Tibial artery (tissue), 4 donors: ENCODE measurements around the gene PAX5.

ENCODE experiments used
- DNase-seq, 2 donors: peaks; one replicate each; pipeline ENCODE4 v3.0.0-alpha.2; 2019
- H3K27ac ChIP-seq, 2 donors: fragments of 200-600 bp; sonication (generic) in 1 of 2; 1 replicate in 1 of 2; 2 replicates in 1 of 2; pipeline ENCODE4 v1.5.1; 2018 to 2019; ENCODE audit warnings: mild to moderate bottlenecking in 1 of 2
- H3K27me3 ChIP-seq, 2 donors: fragments of 200-600 bp; sonication (generic) in 1 of 2; one replicate each; pipeline versions ENCODE4 v1.5.1 to v1.6.0; 2016 to 2019
- H3K36me3 ChIP-seq, 3 donors: fragments of 200-600 bp; sonication (generic) in 2 of 3; one replicate each; pipeline ENCODE4 v1.5.1; 2016 to 2019; ENCODE audit warnings: mild to moderate bottlenecking in 2 of 3
- H3K4me1 ChIP-seq, 4 donors: fragments of 200-600 bp; sonication (generic) in 2 of 4; 1 replicate in 3 of 4; 2 replicates in 1 of 4; pipeline ENCODE4 v1.5.1; 2016 to 2019
- H3K4me3 ChIP-seq, 2 donors: fragments of 200-600 bp; sonication (generic) in 1 of 2; 1 replicate in 1 of 2; 2 replicates in 1 of 2; pipeline ENCODE4 v1.5.1; 2018 to 2019; ENCODE audit warnings: mild to moderate bottlenecking in 2 of 2
- H3K9me3 ChIP-seq, 3 donors: fragments of 200-600 bp; sonication (generic) in 1 of 3; one replicate each; pipeline ENCODE4 v1.5.1; 2016 to 2019
- intact Hi-C: fragments of 100-400 bp; cut with DNase I; formaldehyde crosslinking; loops from one replicate; pipeline ENCODE4 v1.15.0; 2023; ENCODE audit warnings: low total_unique reads
- TF ChIP-seq, protein P1 (sequence below), 2 experiments: fragments of 200-600 bp in 1 of 2; fragments of 450-650 bp in 1 of 2; IDR thresholded peaks; one replicate each; pipeline ENCODE4 v1.5.1; 2017 to 2019; ENCODE audit warnings: antibody characterized with exemption in 2 of 2, mild to moderate bottlenecking in 1 of 2, moderate library complexity in 1 of 2

Gene PAX5

DNA sequence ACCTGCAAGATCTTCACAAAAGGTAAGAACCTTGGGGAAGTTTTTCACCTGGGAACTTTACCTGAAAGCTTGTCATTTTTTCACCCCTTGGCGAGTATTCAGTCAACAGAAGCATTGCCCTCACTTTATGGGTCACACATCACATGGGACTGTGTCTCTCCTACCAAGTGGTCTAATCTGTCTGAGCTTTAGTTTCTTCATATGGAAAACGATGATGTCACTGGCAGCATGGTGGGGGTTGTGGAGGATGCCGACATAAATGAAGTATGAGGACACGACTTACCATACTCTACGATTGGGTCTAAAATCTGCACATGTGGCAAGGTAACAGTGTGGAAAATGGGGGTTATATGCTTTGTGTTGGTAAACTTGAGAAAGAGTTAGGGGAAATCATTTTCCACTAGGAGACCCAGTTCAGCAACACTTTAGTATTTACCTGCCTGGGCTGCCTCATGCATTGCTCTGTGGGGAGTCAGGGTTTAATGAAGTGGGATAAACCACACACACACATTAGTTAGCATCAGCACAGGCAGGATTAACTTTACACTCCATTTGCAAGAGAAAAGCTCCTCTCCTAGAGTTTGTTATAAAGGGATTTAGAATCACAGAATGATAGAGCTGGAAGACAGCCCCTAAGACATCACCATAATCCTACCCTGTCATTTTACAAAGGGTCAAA is 19.8 kb upstream of the PAX5 start:
- peaks cover 0 to 23% of the 10 kb centered on the region in 2 donors for H3K27me3 ChIP-seq
- intact Hi-C loops = no loop called here
- H3K36me3 ChIP-seq = no peaks in the 10 kb centered on the region
- no peak for DNase-seq
- H3K9me3 ChIP-seq = no peaks in the 10 kb centered on the region
- no peaks in the 10 kb centered on the region for H3K4me1 ChIP-seq
- H3K4me3 ChIP-seq = no peak overlapping the region
- no peak overlapping the region for H3K27ac ChIP-seq
- TF ChIP-seq, protein P1, sequence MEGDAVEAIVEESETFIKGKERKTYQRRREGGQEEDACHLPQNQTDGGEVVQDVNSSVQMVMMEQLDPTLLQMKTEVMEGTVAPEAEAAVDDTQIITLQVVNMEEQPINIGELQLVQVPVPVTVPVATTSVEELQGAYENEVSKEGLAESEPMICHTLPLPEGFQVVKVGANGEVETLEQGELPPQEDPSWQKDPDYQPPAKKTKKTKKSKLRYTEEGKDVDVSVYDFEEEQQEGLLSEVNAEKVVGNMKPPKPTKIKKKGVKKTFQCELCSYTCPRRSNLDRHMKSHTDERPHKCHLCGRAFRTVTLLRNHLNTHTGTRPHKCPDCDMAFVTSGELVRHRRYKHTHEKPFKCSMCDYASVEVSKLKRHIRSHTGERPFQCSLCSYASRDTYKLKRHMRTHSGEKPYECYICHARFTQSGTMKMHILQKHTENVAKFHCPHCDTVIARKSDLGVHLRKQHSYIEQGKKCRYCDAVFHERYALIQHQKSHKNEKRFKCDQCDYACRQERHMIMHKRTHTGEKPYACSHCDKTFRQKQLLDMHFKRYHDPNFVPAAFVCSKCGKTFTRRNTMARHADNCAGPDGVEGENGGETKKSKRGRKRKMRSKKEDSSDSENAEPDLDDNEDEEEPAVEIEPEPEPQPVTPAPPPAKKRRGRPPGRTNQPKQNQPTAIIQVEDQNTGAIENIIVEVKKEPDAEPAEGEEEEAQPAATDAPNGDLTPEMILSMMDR (IDR thresholded peaks at IDR 0.05) = no peak

DNA sequence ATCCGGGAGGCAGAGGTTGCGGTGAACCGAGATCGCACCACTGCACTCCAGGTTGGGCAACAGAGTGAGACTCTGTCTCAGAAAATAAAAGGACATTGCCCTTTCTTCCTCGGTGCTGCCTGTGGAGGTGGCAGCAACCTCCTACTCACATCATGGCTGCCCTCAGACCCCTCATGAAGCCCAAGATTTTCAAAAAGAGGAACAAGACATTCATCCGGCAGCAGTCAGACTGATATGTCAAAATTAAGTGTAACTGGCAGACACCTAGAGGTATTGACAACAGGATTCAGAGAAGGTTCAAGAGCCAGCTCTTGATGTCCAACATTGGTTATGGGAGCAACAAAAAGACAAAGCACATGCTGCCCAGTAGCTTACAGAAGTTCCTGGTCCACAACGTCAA is 12.6 kb upstream of the PAX5 start:
- no peak overlapping the region for H3K4me3 ChIP-seq
- no peaks in the 10 kb centered on the region for H3K36me3 ChIP-seq
- H3K27me3 ChIP-seq = peaks cover 0 to 46% of the 10 kb centered on the region in 2 donors
- DNase-seq = no peak
- no peak overlapping the region for H3K27ac ChIP-seq
- intact Hi-C loops = no loop called here
- no peaks in the 10 kb centered on the region for H3K4me1 ChIP-seq
- H3K9me3 ChIP-seq = no peaks in the 10 kb centered on the region
- TF ChIP-seq, protein P1 (IDR thresholded peaks at IDR 0.05) = no peak

DNA sequence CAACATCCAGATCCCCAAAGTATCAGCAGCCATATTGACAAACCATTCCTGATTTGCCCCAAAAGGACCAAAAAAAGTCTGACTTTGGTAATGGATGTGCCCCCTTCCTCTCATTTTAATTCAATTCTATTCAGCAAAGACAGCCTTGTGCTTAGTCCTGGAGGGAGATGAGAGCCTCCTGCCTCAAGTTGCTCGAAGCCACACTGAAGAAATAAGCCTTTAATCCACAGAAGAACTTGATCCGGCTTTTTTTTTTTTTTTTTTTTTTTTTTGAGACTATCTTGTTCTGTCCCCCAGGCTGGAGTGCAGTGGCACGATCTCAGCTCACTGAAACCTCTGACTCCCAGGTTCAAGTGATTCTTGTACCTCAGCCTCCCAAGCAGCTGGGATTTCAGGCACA is 8.4 kb upstream of the PAX5 start:
- intact Hi-C loops = no loop called here
- Histone ChIP-seq H3K4me1 (peaks cover 0 to 9% (median 7%) of the 10 kb centered on the region in 4 donors), H3K36me3 (no peaks in the 10 kb centered on the region), H3K27ac (no peak overlapping the region), H3K27me3 (peaks cover 0 to 79% of the 10 kb centered on the region in 2 donors), H3K9me3 (no peaks in the 10 kb centered on the region), H3K4me3 (no peak overlapping the region)
- TF ChIP-seq, protein P1 (IDR thresholded peaks at IDR 0.05) = no peak
- DNase-seq = no peak

DNA sequence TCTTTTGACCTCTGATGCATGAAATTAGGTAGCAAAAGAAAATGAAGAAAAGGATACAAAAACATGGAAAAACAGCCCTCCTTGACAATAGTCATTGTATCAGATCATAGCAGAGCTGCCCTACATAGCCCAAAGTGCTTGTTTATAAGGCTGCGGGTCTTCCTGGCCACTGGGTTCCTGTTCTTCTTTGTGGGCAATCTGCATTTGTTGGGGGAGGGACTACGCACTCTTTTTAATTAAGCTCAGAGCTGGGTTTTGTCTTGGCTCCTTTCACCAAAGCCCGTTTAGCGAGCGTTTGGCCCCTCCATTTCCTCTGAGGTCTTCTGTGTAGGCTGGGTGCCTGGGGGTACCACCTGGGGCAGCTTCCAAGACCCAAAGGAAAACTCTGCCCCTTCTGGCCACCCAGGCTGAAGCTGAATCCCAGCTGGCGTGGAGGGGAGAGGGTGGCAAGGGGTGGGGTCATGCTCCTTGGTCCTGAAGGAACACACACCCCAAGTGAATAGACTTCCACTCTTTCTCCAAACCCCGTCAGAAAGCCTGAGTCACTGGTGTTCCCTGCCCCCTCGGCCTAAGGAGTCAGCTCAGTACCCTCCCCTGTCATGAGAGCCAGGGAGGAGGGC is 6.5 kb upstream of the PAX5 start:
- intact Hi-C loops = no loop called here
- no peak for DNase-seq
- Histone ChIP-seq H3K27ac (no peak overlapping the region), H3K4me1 (peaks cover 0 to 27% (median 22%) of the 10 kb centered on the region in 4 donors), H3K4me3 (no peak overlapping the region), H3K36me3 (no peaks in the 10 kb centered on the region), H3K27me3 (peaks cover 4 to 87% of the 10 kb centered on the region in 2 donors), H3K9me3 (no peaks in the 10 kb centered on the region)
- TF ChIP-seq, protein P1 (IDR thresholded peaks at IDR 0.05) = no peak

DNA sequence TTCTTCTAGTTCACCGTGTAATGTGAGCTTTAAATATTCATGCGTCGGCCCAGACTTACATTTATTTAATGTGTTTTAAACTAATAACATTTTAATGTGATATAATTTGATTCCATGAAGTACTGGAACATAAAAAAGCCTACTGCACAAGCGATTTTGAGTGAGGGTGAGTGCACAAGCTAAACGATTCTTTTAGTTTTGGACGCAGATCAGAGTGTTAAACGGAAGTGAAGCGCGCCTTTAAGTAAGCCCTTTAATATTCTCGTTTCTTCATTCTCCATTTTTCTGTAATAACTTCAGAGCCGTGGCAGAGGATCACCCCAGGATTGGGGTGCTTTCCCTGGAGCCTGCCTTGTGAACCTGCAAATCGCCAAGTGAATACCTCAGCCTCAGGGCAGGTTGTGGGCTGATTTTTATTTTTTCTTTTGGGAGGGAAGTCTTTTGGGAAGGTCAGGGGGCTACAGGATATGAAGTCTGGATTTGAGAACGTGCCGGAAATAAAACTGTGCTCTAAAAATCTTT is 4.9 kb upstream of the PAX5 start:
- Histone ChIP-seq H3K27me3 (peaks cover 10 to 92% of the 10 kb centered on the region in 2 donors), H3K4me3 (no peak overlapping the region), H3K36me3 (no peaks in the 10 kb centered on the region), H3K4me1 (peaks cover 0 to 43% (median 31%) of the 10 kb centered on the region in 4 donors), H3K9me3 (no peaks in the 10 kb centered on the region), H3K27ac (no peak overlapping the region)
- intact Hi-C loops = no loop called here
- TF ChIP-seq, protein P1 (IDR thresholded peaks at IDR 0.05) = no peak
- DNase-seq = no peak
